Stimulated activated CD4-positive, alpha-beta T cell treated with anti-CD3 and anti-CD28 coated beads, TNF-alpha, amount 100 ng/mL, for 24 hours (primary cell): ENCODE measurements around the gene SLC34A1.

Experiments used
- DNase-seq, 3 experiments: peaks; one replicate each; pipeline ENCODE4 v3.0.0-alpha.2; 2020; ENCODE audit warnings: low read depth in 3 of 3

Gene SLC34A1

DNA sequence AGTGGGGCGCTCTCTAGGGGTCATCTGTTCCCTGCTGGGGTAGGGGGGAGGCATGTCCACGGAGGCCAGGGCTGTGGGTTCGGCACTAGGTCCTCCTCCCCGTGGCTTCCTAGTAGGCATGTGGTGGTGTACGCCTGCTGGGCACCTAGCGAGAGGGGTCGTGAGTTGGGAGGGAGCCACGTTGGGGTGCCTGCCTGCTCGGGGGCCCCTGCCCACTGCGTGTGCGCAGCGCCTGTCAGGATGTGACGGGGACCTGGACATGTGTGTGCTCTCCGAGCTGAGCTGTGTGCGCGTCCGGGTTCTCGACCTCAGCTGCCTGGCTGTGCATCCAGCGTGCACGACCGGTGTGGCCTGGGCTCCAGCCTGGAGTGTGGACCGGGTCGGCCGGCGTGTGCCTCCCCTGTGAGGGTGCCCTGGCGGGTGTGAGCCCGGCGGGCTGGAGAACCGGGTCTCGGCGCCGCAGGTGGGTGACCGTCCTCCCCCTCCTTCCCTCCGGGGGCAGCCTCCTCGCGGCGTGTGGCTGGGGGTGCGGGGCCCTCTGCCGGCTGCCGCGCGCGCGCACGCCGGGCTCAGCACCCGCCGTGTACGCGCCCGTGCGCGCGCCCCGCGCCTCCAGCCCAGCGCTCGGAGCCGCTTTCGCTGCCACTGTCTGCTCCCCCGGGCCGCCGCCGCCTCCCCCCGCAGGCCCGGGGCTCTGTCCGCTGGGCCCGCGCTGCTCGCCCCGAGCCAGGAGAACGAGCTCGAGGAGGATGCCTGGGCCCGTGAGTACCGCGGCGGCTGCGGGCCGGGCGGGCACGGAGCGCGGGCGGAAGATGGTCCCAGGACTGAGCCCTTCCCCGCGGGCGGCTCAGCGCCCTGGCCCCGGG lies 62.2 kb downstream of the SLC34A1 start, which contains the start of gene PRR7:
PRR7 (plus strand) TSS at position 615 of the 866 bp plus-strand sequence. CDS start 8,254 bp downstream, outside the sequence.
- DNase-seq, result peak in 2 of 3 experiments; percentile 58 to 72

DNA sequence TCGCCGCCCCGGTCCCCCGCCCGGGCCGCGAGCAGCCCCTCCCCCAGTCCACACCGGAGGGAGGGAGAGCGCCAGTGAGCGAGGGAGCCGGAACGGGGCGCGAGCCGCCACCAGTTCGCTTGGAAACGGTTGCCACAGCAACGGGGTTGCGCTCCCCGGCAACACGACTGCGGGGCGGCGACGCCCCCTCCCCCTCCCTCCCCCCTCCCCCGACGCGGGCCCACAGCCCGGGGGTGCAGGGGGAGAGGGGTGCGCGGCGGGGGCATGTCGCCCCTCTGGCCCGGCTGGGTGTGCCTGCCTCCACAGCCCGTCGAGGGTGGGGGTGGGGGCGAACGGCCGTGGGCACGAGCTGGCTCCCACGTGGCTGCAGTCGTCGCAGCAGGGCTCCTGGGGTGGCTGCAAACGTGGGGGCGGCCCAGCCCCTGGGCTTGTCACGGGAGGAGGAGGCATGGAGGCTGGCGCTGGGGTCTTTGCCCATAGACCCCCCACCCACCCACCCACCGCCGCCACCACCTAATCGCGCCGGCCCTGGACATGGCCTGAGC lies 62.9 kb downstream of the SLC34A1 start:
- peak in 1 of 3 experiments; percentile 65 for DNase-seq

DNA sequence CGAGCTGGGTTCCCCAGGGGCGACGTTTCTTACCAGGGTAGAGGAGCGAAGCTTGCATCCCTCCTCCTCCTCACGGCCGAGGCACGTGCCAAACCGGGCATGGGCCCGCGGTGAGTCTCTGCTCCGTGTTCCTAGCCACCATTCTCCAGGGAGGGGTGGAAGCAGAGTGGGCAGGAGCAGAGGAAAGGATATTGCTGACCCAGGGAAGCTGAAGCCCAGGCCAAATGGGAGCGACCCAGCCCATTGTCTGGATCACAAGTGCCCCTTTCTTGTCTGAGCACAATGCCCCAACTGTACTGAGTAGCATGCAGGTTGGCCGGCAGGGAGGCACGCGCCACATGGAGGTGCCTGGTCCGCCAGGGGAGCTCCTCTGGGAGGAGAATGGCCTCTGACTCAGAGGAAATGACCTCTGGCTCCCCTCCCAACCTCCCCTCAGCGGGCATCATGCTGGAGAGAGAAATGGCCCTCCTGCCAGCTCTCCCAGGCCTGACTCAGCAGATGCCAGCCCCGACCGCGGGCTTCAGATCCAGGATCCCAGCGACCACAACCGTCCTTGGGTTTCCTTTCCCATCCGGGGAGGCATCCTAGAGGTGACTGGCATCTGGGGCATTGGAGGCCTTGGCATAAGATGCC lies 63.5 kb downstream of the SLC34A1 start:
- no peak for DNase-seq
